Measurements from ENCODE around the gene CNTFR.

Gene CNTFR

DNA sequence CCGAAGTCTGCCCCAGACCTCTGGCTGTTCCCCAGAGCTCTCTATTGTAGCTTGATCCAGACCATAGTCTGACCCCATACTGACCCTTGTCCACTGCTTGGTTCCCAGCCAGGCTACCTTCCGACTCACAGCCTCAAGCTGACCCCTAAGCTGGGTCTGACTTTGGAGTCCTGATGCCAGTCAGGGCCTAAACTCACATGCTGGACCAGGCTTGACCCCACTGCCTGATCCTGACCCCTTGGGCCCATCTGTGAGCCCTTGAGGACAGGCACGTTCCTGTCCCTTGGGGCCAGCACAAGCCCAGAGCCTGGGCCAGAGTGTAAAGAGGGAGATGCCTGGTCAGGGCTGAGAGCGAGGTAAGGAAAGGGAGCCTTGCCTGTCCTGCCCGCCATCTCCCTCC lies 34.0 kb downstream of the CNTFR start:
- H3K4me3 ChIP-seq (ENCODE audit: low read depth, low read length) = no peak overlapping the region
- TF ChIP-seq, protein P1, sequence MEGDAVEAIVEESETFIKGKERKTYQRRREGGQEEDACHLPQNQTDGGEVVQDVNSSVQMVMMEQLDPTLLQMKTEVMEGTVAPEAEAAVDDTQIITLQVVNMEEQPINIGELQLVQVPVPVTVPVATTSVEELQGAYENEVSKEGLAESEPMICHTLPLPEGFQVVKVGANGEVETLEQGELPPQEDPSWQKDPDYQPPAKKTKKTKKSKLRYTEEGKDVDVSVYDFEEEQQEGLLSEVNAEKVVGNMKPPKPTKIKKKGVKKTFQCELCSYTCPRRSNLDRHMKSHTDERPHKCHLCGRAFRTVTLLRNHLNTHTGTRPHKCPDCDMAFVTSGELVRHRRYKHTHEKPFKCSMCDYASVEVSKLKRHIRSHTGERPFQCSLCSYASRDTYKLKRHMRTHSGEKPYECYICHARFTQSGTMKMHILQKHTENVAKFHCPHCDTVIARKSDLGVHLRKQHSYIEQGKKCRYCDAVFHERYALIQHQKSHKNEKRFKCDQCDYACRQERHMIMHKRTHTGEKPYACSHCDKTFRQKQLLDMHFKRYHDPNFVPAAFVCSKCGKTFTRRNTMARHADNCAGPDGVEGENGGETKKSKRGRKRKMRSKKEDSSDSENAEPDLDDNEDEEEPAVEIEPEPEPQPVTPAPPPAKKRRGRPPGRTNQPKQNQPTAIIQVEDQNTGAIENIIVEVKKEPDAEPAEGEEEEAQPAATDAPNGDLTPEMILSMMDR (IDR thresholded peaks at IDR 0.05; ENCODE audit: borderline replicate concordance, insufficient read depth, low read depth, low read length) = no peak

DNA sequence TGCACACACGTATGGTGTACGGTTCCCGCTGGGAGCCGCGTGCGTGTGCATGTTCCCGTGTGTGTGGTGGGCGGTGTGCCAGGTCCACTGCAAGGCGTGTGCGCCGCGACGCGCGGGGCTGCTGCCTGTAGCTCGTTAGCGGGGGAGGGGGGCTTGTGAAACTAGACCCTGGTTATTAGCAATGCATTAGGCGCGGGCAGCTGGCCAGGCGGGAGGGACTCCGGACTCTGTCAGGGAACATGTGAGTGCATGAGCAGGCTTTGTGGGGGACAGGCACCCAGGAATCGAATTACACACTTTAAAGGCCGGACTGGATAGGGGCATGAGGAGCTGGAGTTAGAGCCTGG lies 34.5 kb downstream of the CNTFR start:
- H3K4me3 ChIP-seq (ENCODE audit: low read depth, low read length) = no peak overlapping the region
- TF ChIP-seq, protein P1 (IDR thresholded peaks at IDR 0.05; ENCODE audit: borderline replicate concordance, insufficient read depth, low read depth, low read length) = no peak

DNA sequence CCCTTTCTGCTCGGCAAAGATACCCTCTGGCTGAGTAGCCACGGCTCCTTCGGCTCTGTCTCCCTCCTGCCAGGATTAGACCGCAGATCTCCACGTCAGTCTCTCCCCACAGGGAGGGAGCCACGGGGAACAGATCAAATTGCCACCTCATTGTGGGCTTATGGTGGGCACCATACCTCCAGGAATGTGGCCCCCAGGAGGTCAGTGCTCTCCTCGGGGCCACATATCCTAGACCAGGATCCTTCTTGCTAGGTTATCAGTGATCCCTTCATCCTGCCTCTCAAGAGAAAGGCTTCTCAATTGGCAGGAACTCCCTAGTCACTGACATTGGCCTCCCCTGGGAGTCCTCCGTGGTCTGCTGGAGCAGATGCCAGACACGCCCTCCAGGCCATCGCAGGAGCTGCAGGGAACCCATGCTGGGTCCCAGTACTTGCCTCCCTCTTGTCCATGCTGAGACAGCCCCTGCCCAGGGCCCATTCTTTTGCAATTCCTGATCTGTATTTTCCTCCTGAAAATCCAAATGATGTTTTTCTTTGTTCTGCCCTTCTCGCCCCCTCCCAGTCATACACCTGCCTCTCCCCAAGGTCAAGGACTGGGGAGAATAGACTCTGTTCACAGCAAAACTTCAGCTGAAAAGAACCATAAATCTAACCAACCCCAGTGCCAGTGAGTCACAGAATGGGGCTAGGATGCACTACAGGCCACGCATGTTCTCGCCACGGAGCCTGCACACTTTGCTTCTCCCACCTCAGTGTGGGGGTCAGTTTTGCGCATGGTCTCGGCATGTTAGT lies 35.1 kb downstream of the CNTFR start:
- TF ChIP-seq, protein P1 (IDR thresholded peaks at IDR 0.05; ENCODE audit: borderline replicate concordance, insufficient read depth, low read depth, low read length) = no peak
- no peak overlapping the region for H3K4me3 ChIP-seq (ENCODE audit: low read depth, low read length)

DNA sequence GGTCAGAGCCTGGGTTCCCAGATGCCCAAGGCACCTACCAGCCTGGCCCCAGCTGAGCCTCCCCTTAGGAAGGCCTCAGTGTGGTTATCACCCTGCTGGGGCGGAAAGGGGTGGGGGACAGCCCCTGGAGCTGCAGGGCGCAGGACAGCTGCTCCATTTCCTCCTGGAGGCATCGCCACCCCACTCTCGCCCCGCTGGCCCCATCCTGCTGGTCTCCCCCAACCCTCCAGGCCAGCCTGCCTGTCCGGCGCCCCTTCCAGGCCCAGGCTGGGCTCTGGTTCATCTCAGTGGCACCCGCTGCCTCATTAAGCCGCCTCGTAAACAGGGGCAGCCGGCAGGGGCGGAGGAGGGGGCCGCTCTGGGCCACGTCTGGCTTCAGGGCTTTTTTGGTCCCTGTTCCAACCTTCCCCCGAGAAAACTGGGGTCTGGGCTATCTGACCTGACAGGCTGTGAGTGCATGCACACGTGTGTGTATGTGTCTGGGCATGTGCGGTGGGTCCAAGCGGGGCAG lies 36.0 kb downstream of the CNTFR start:
- H3K4me3 ChIP-seq (ENCODE audit: low read depth, low read length) = no peak overlapping the region
- TF ChIP-seq, protein P1 (IDR thresholded peaks at IDR 0.05; ENCODE audit: borderline replicate concordance, insufficient read depth, low read depth, low read length) = no peak

DNA sequence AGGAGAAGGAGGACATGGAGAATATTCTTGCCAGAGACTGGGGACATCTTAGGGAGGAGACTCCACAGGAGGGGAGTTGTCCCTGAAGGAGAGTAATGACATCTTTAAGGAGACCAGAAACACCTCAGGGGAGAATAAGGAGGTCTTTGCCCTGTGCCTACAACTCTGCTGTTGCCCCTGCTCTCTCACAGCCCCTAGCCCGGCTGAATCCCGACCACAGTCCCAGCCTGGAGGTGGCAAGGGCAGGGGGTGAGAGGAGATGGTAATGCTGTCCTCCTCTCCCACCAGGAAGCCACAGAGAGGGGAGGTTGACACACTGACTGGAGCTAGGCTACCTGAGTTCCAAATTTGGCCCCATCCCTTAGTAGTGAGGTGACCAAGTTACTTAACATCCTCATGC lies 36.5 kb downstream of the CNTFR start:
- H3K4me3 ChIP-seq (ENCODE audit: low read depth, low read length) = no peak overlapping the region
- TF ChIP-seq, protein P1 (IDR thresholded peaks at IDR 0.05; ENCODE audit: borderline replicate concordance, insufficient read depth, low read depth, low read length) = no peak

DNA sequence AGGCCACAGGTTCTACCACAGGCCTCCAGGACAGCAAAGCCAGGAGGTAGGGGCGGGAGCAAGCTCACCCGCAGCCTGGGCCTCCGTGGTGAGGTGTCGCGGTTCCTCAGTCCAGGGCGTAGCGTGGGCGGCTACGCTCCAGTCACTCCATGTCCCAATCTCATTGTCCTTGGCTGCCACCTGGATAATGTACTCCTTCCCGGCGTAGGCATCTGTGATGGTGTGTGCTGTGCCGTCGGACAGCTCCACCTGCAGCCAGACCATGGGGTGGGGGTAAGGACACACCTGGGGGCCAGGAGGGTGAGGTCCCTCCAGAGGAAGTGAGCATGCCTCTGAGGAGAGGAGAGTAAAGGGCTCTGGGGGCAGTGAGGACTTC lies 36.9 kb downstream of the CNTFR start:
- TF ChIP-seq, protein P1 (IDR thresholded peaks at IDR 0.05; ENCODE audit: borderline replicate concordance, insufficient read depth, low read depth, low read length) = no peak
- H3K4me3 ChIP-seq (ENCODE audit: low read depth, low read length) = no peak overlapping the region
